IPS-15b (cell line): ENCODE results near the gene HOXA4.

ENCODE experiments used
- H3K27me3 ChIP-seq: one replicate; pipeline ENCODE4 v1.6.1; 2013; ENCODE audit warnings: low read length; ENCODE audit not compliant: control insufficient read depth, insufficient read depth
- H3K36me3 ChIP-seq: one replicate; pipeline ENCODE4 v1.6.1; 2013; ENCODE audit warnings: low read length; ENCODE audit not compliant: control insufficient read depth, insufficient read depth
- H3K4me1 ChIP-seq: one replicate; pipeline ENCODE4 v1.6.1; 2013; ENCODE audit warnings: mild to moderate bottlenecking, low read length; ENCODE audit not compliant: control insufficient read depth, insufficient read depth
- H3K4me3 ChIP-seq: one replicate; pipeline ENCODE4 v1.5.1; 2013; ENCODE audit warnings: low read depth, low read length
- H3K9ac ChIP-seq: one replicate; pipeline ENCODE4 v1.6.1; 2013; ENCODE audit warnings: low read depth, mild to moderate bottlenecking, low read length
- H3K9me3 ChIP-seq: one replicate; pipeline ENCODE4 v1.6.1; 2013; ENCODE audit warnings: mild to moderate bottlenecking, low read length; ENCODE audit not compliant: control insufficient read depth, insufficient read depth

HOXA4 gene

GRCh38 chr7:27173956-27174873, 43.7 kb upstream of the HOXA4 start, which contains the start of gene HOXA10:
Gene HOXA10 (minus strand): TSS chr7:27174320. CDS start chr7:27174306, 14 bp downstream.
- H3K9ac ChIP-seq, result no peak within 1 kb of the TSS

GRCh38 chr7:27173511-27173955, 43.0 kb upstream of the HOXA4 start:
- H3K9ac ChIP-seq, result no peak overlapping the region
- H3K9me3 ChIP-seq, result no peaks in the 10 kb centered on the region
- peaks cover 96% of the 10 kb centered on the region for H3K27me3 ChIP-seq
- H3K4me3 ChIP-seq, result peak overlapping the region; percentile 18
- H3K4me1 ChIP-seq, result no peaks in the 10 kb centered on the region
- H3K36me3 ChIP-seq, result no peaks in the 10 kb centered on the region

More at GRCh38 chr7:27173956-27174873, 43.7 kb upstream of the HOXA4 start, which contains the start of gene HOXA10:
- H3K9me3 ChIP-seq, result no peaks in the 10 kb centered on the region
- no peaks in the 10 kb centered on the region for H3K4me1 ChIP-seq
- H3K36me3 ChIP-seq, result no peaks in the 10 kb centered on the region
- peaks cover 96% of the 10 kb centered on the region for H3K27me3 ChIP-seq
- H3K4me3 ChIP-seq, result peak within 1 kb of the TSS; percentile 18

- Histone ChIP-seq H3K36me3 (no peaks in the 10 kb centered on the region), H3K9ac (no peak overlapping the region), H3K4me3 (peak overlapping the region; percentile 18), H3K27me3 (peaks cover 96% of the 10 kb centered on the region), H3K4me1 (no peaks in the 10 kb centered on the region), H3K9me3 (no peaks in the 10 kb centered on the region)
Observed at GRCh38 chr7:27172823-27173510, 42.4 kb upstream of the HOXA4 start.

- Histone ChIP-seq H3K36me3 (no peaks in the 10 kb centered on the region), H3K9me3 (no peaks in the 10 kb centered on the region), H3K27me3 (peaks cover 96% of the 10 kb centered on the region), H3K4me3 (no peak overlapping the region), H3K9ac (no peak overlapping the region), H3K4me1 (no peaks in the 10 kb centered on the region)
Observed at GRCh38 chr7:27172315-27172774, 41.8 kb upstream of the HOXA4 start.

- Histone ChIP-seq H3K9ac (no peak overlapping the region), H3K4me1 (no peaks in the 10 kb centered on the region), H3K36me3 (no peaks in the 10 kb centered on the region), H3K4me3 (peak overlapping the region; percentile 23), H3K27me3 (peaks cover 96% of the 10 kb centered on the region), H3K9me3 (no peaks in the 10 kb centered on the region)
Observed at GRCh38 chr7:27171637-27172314, 41.2 kb upstream of the HOXA4 start.

GRCh38 chr7:27171325-27171636, 40.7 kb upstream of the HOXA4 start:
- Histone ChIP-seq H3K27me3 (peaks cover 96% of the 10 kb centered on the region), H3K4me1 (no peaks in the 10 kb centered on the region), H3K9ac (no peak overlapping the region), H3K4me3 (no peak overlapping the region), H3K36me3 (no peaks in the 10 kb centered on the region), H3K9me3 (no peaks in the 10 kb centered on the region)

GRCh38 chr7:27170426-27171324, 40.1 kb upstream of the HOXA4 start:
- H3K4me1 ChIP-seq, result no peaks in the 10 kb centered on the region
- no peak overlapping the region for H3K4me3 ChIP-seq
- H3K36me3 ChIP-seq, result no peaks in the 10 kb centered on the region
- H3K9me3 ChIP-seq, result no peaks in the 10 kb centered on the region
- H3K27me3 ChIP-seq, result peaks cover 96% of the 10 kb centered on the region
- H3K9ac ChIP-seq, result no peak overlapping the region

GRCh38 chr7:27169658-27170425, 39.3 kb upstream of the HOXA4 start:
- H3K4me3 ChIP-seq, result peak overlapping the region; percentile 32
- no peaks in the 10 kb centered on the region for H3K36me3 ChIP-seq
- H3K27me3 ChIP-seq, result peaks cover 96% of the 10 kb centered on the region

GRCh38 chr7:27168265-27168947, 37.8 kb upstream of the HOXA4 start:
- no peaks in the 10 kb centered on the region for H3K4me1 ChIP-seq
- no peaks in the 10 kb centered on the region for H3K36me3 ChIP-seq
- H3K4me3 ChIP-seq, result peak overlapping the region; percentile 33
- no peaks in the 10 kb centered on the region for H3K9me3 ChIP-seq
- H3K27me3 ChIP-seq, result peaks cover 98% of the 10 kb centered on the region
- H3K9ac ChIP-seq, result no peak overlapping the region

More at GRCh38 chr7:27169658-27170425, 39.3 kb upstream of the HOXA4 start:
- no peaks in the 10 kb centered on the region for H3K9me3 ChIP-seq
- H3K4me1 ChIP-seq, result no peaks in the 10 kb centered on the region
- H3K9ac ChIP-seq, result no peak overlapping the region

- Histone ChIP-seq H3K27me3 (peaks cover 98% of the 10 kb centered on the region), H3K9me3 (no peaks in the 10 kb centered on the region), H3K4me3 (no peak overlapping the region), H3K36me3 (no peaks in the 10 kb centered on the region), H3K9ac (no peak overlapping the region), H3K4me1 (no peaks in the 10 kb centered on the region)
Observed at GRCh38 chr7:27167916-27168264, 37.3 kb upstream of the HOXA4 start.
